Liver (tissue), 9 donors: Measurements from ENCODE around the gene MAGI1. TPM values are rescaled to one million over a fixed set of nuclear protein-coding genes. Genes with fewer than 3 reads are reported as not detected.
A peak's percentile ranks its signal among the peaks of the same experiment; 100 is the strongest.

Experiments used
- DNase-seq: peaks from one replicate; pipeline ENCODE4 v3.0.0-alpha.2; 2017; ENCODE audit warnings: low spot score
- H3K27ac ChIP-seq, 2 donors: one replicate each; pipeline ENCODE4 v1.7.0; 2013; ENCODE audit warnings: inconsistent platforms in 2 of 2, low read length in 2 of 2, control low read depth in 1 of 2, low read depth in 1 of 2, mild to moderate bottlenecking in 1 of 2
- H3K27me3 ChIP-seq, 4 donors: one replicate each; pipeline versions ENCODE4 v1.6.1 to v1.7.0; 2013; ENCODE audit warnings: low read length in 3 of 4, inconsistent platforms in 1 of 4, mild to moderate bottlenecking in 1 of 4, moderate library complexity in 1 of 4; ENCODE audit not compliant: control insufficient read depth in 4 of 4, insufficient read depth in 4 of 4
- H3K36me3 ChIP-seq, 4 donors: one replicate each; pipeline versions ENCODE4 v1.6.1 to v1.7.0; 2013; ENCODE audit warnings: low read length in 3 of 4, mild to moderate bottlenecking in 3 of 4, low read depth in 1 of 4, moderate library complexity in 1 of 4; ENCODE audit not compliant: control insufficient read depth in 4 of 4, insufficient read depth in 3 of 4
- H3K4me1 ChIP-seq, 4 donors: one replicate each; pipeline versions ENCODE4 v1.6.1 to v1.7.0; 2013; ENCODE audit warnings: low read length in 3 of 4, mild to moderate bottlenecking in 3 of 4, moderate library complexity in 1 of 4; ENCODE audit not compliant: control insufficient read depth in 4 of 4, insufficient read depth in 4 of 4
- H3K4me3 ChIP-seq, 3 donors: one replicate each; pipeline versions ENCODE4 v1.6.1 to v1.7.0; 2013; ENCODE audit warnings: low read length in 3 of 3, control low read depth in 1 of 3, low read depth in 1 of 3, mild to moderate bottlenecking in 1 of 3
- H3K9ac ChIP-seq, 2 donors: one replicate each; pipeline ENCODE4 v1.7.0; 2013; ENCODE audit warnings: low read length in 2 of 2, mild to moderate bottlenecking in 2 of 2, moderate library complexity in 2 of 2, control low read depth in 1 of 2, low read depth in 1 of 2
- H3K9me3 ChIP-seq, 4 donors: one replicate each; pipeline versions ENCODE4 v1.6.1 to v1.7.0; 2013; ENCODE audit warnings: low read length in 3 of 4; ENCODE audit not compliant: control insufficient read depth in 4 of 4
- ATF3 ChIP-seq: IDR thresholded peaks from 2 replicates; pipeline ENCODE4 v1.6.1; 2016; ENCODE audit warnings: antibody characterized with exemption
- CTCF ChIP-seq: fragments of 150-350 bp; IDR thresholded peaks from 2 replicates; pipeline ENCODE4 v1.5.1; 2017; ENCODE audit warnings: improper control_type of control experiment, low read depth, low read length; ENCODE audit not compliant: missing input control
- EGR1 ChIP-seq, 2 donors: IDR thresholded peaks; 2 replicates each; pipeline ENCODE4 v1.6.1; 2016 to 2018; ENCODE audit warnings: antibody characterized with exemption in 2 of 2, low read depth in 2 of 2
- FOXA1 ChIP-seq: IDR thresholded peaks from 2 replicates; pipeline ENCODE4 v1.6.1; 2016; ENCODE audit warnings: antibody characterized with exemption
- FOXA2 ChIP-seq: IDR thresholded peaks from 2 replicates; pipeline ENCODE4 v1.6.1; 2016; ENCODE audit warnings: antibody characterized with exemption
- HNF4A ChIP-seq, 2 donors: conservative IDR thresholded peaks; 2 replicates each; pipeline ENCODE4 v1.6.1; 2016; ENCODE audit warnings: antibody characterized with exemption in 2 of 2, mild to moderate bottlenecking in 2 of 2
- HNF4G ChIP-seq: IDR thresholded peaks from 2 replicates; pipeline ENCODE4 v1.6.1; 2016; ENCODE audit warnings: antibody characterized with exemption
- JUND ChIP-seq, 2 donors: IDR thresholded peaks; 2 replicates each; pipeline ENCODE4 v1.6.1; 2016; ENCODE audit warnings: antibody characterized with exemption in 2 of 2
- MAX ChIP-seq: IDR thresholded peaks from 2 replicates; pipeline ENCODE4 v1.6.1; 2016; ENCODE audit warnings: antibody characterized with exemption
- NR2F2 ChIP-seq: IDR thresholded peaks from 2 replicates; pipeline ENCODE4 v1.6.1; 2016; ENCODE audit warnings: antibody characterized with exemption
- RAD21 ChIP-seq, 2 donors: IDR thresholded peaks; 2 replicates each; pipeline ENCODE4 v1.6.1; 2016; ENCODE audit warnings: antibody characterized with exemption in 2 of 2, mild to moderate bottlenecking in 2 of 2
- REST ChIP-seq: IDR thresholded peaks from 2 replicates; pipeline ENCODE4 v1.6.1; 2016; ENCODE audit warnings: antibody characterized with exemption, mild to moderate bottlenecking
- RXRA ChIP-seq, 2 donors: IDR thresholded peaks; 2 replicates each; pipeline ENCODE4 v1.6.1; 2017 to 2018; ENCODE audit warnings: antibody characterized with exemption in 2 of 2, mild to moderate bottlenecking in 1 of 2
- SP1 ChIP-seq: IDR thresholded peaks from 2 replicates; pipeline ENCODE4 v1.6.1; 2018; ENCODE audit warnings: antibody characterized with exemption, mild to moderate bottlenecking
- TAF1 ChIP-seq: conservative IDR thresholded peaks from 2 replicates; pipeline ENCODE4 v1.6.1; 2016; ENCODE audit warnings: antibody characterized with exemption, mild to moderate bottlenecking
- YY1 ChIP-seq: IDR thresholded peaks from 2 replicates; pipeline ENCODE4 v1.6.1; 2016; ENCODE audit warnings: antibody characterized with exemption, mild to moderate bottlenecking
- WGBS: extraction: QIAGEN DNeasy Blood & Tissue Kit; methylation state at CpG from one replicate; pipeline ENCODE4 v1.1.7; 2013; 5-methylcytosine and 5-hydroxymethylcytosine counted together
- polyA plus RNA-seq, 2 donors: library from polyadenylated mRNA; stranded (reverse) in 1 of 2; unstranded in 1 of 2; fragments of 200-250 nt in 1 of 2; fragments of >200 nt in 1 of 2; fragmentation: Nextera tagmentation in 1 of 2; extraction: Ambion mirVana in 1 of 2; gene quantifications; one replicate each; pipeline versions ENCODE4 v1.2.1 to v1.2.3, GENCODE V29; 2013 to 2015
- total RNA-seq, 2 donors: library from RNA; depleted of rRNA; stranded (reverse); fragments of >200 nt; gene quantifications; one replicate each; pipeline ENCODE4 v1.2.3, GENCODE V29; 2014
- donor health status: healthy.
- donor health status: healthy.
- donor health status: healthy.
- donor health status: healthy.
- donor health status: healthy.

Gene MAGI1
- total and polyA plus RNA-seq, 4 donors = 9.6 to 68.8 (median 14.0) TPM

DNA sequence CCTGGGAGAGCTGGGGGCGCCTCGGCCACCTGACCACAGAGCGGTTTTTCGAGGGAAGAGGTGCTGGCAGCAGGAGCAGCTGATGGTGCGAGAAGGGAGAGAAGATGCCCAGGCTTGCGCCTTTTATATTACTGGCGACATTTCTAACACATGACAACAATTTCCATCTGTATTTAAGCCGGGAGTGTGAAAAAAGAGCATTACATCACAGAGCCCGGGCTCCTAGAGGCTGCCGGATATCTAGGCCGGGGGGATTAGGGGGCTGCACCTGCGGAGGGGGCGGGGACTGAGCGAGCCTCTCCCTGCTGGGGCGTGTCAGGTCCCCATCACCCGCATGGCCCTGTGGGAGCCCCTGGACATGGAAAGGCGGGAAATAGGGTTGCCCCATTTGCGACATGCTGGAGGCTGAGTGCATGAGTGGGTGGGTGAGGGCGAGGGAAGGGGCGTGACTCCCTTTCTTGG, 440.7 kb downstream of the MAGI1 start:
- DNase-seq = no peak
- peaks cover 0 to 2% (median 0%) of the 10 kb centered on the region in 4 donors for H3K4me1 ChIP-seq
- H3K4me3 ChIP-seq = no peak overlapping the region
- no peak overlapping the region for H3K9ac ChIP-seq
- TF ChIP-seq RXRA (IDR thresholded peaks at IDR 0.05) (no peak), MAX (no peak), YY1 (no peak), HNF4A (conservative IDR thresholded peaks at IDR 0.05) (no peak), NR2F2 (no peak), HNF4G (no peak), FOXA2 (no peak), EGR1 (IDR thresholded peaks at IDR 0.05; ENCODE audit: low read depth in 2 of 2) (no peak)
- no peaks in the 10 kb centered on the region for H3K36me3 ChIP-seq
- H3K27me3 ChIP-seq = no peaks in the 10 kb centered on the region
- H3K27ac ChIP-seq = no peak overlapping the region
- no peaks in the 10 kb centered on the region for H3K9me3 ChIP-seq
- WGBS = 58% methylated on average over 20 of the region's 20 CpGs

DNA sequence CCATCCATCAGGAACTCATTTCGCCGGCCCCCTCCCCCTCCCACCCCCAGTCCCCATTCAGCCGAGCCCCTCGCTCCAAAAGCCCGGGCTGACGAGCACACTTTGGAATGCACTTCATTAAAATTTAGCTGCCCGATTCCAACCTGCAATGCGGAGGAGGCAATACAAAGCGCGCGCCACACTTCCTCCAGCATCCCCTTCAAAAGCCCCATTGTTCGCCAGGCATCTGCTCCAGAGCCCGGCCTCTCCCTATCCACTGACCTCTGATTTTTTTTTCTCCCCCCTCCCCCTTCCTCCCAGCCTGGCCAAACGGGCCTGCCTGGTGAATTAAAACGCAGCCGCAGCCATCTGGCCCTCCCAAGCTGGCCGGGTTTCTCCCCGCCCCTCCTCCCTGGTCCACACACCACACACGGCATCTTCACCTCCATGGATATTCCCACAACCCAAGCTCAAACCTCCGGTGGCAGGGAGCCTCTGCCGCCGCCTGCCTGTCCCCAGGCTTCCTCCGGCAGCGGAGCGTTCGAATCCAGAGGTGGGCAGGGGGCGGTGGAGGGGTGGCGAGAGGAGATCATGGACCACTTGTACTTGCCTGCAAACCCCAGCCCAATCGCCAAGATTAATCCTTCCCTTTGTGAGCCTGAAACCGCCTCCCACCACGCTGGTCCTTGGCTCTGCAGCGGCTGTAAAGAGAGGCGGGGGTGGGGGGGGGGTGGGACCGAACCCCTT, 441.3 kb downstream of the MAGI1 start:
- Histone ChIP-seq H3K27ac (no peak overlapping the region), H3K4me1 (peaks cover 0 to 2% (median 0%) of the 10 kb centered on the region in 4 donors), H3K36me3 (no peaks in the 10 kb centered on the region), H3K9me3 (no peaks in the 10 kb centered on the region), H3K9ac (no peak overlapping the region), H3K27me3 (no peaks in the 10 kb centered on the region), H3K4me3 (peak overlapping the region in 1 of 3 donors; percentile 8)
- DNase-seq = no peak
- no peak for TF ChIP-seq FOXA1
- TF ChIP-seq SP1 = no peak
- TF ChIP-seq RXRA (IDR thresholded peaks at IDR 0.05) = no peak
- no peak for TF ChIP-seq YY1
- no peak for TF ChIP-seq REST
- TF ChIP-seq RAD21 (IDR thresholded peaks at IDR 0.05) = no peak
- TF ChIP-seq ATF3 = no peak
- no peak for TF ChIP-seq MAX
- TF ChIP-seq TAF1 = no peak
- no peak for TF ChIP-seq FOXA2
- TF ChIP-seq EGR1 (IDR thresholded peaks at IDR 0.05; ENCODE audit: low read depth in 2 of 2) = no peak
- TF ChIP-seq NR2F2 = no peak
- TF ChIP-seq JUND (IDR thresholded peaks at IDR 0.05) = no peak
- TF ChIP-seq HNF4G = no peak
- no peak for TF ChIP-seq CTCF
- 48% methylated on average over 34 of the region's 34 CpGs for WGBS
